HEK293 (cell line): ENCODE data around the gene ANGPTL2.
A peak's percentile ranks its signal among the peaks of the same experiment; 100 is the strongest.

Source experiments
- CTCF ChIP-seq: fragments of 450-650 bp; formaldehyde crosslinking; IDR thresholded peaks from 2 replicates; pipeline ENCODE4 v1.5.1; 2016; ENCODE audit warnings: missing biosample characterization, missing genetic modification characterization
- KLF16 ChIP-seq: fragments of 450-650 bp; formaldehyde crosslinking; IDR thresholded peaks from 2 replicates; pipeline ENCODE4 v1.5.1; 2017; ENCODE audit warnings: missing biosample characterization, missing genetic modification characterization
- PRDM1 ChIP-seq: fragments of 450-650 bp; formaldehyde crosslinking; IDR thresholded peaks from 2 replicates; pipeline ENCODE4; 2016; ENCODE audit warnings: missing biosample characterization, missing genetic modification characterization
- RBAK ChIP-seq: fragments of 450-650 bp; formaldehyde crosslinking; IDR thresholded peaks from 2 replicates; pipeline ENCODE4 v1.5.1; 2016; ENCODE audit warnings: missing biosample characterization, missing genetic modification characterization
- WT1 ChIP-seq: fragments of 450-650 bp; formaldehyde crosslinking; IDR thresholded peaks from 2 replicates; pipeline ENCODE4 v1.5.1; 2016; ENCODE audit warnings: missing biosample characterization, missing genetic modification characterization
- ZBTB11 ChIP-seq: fragments of 450-650 bp; formaldehyde crosslinking; conservative IDR thresholded peaks from 2 replicates; pipeline ENCODE4 v1.5.1; 2016; ENCODE audit warnings: low read depth, missing biosample characterization, missing genetic modification characterization
- ZNF18 ChIP-seq: fragments of 450-650 bp; formaldehyde crosslinking; IDR thresholded peaks from 2 replicates; pipeline ENCODE4 v1.5.1; 2016; ENCODE audit warnings: missing biosample characterization, missing genetic modification characterization
- ZNF214 ChIP-seq: fragments of 450-650 bp; formaldehyde crosslinking; IDR thresholded peaks from 2 replicates; pipeline ENCODE4 v1.5.1; 2017; ENCODE audit warnings: missing biosample characterization, mild to moderate bottlenecking, missing genetic modification characterization, borderline replicate concordance
- ZNF302 ChIP-seq: fragments of 450-650 bp; formaldehyde crosslinking; IDR thresholded peaks from 2 replicates; pipeline ENCODE4 v1.5.1; 2016; ENCODE audit warnings: missing biosample characterization, missing genetic modification characterization, low read depth
- ZNF354C ChIP-seq: fragments of 450-650 bp; formaldehyde crosslinking; IDR thresholded peaks from 2 replicates; pipeline ENCODE4 v1.5.1; 2016; ENCODE audit warnings: missing biosample characterization, missing genetic modification characterization, low read depth, borderline replicate concordance
- ZNF366 ChIP-seq: fragments of 450-650 bp; formaldehyde crosslinking; conservative IDR thresholded peaks from 2 replicates; pipeline ENCODE4 v1.5.1; 2016; ENCODE audit warnings: missing biosample characterization, missing genetic modification characterization
- ZNF426 ChIP-seq: fragments of 450-650 bp; formaldehyde crosslinking; IDR thresholded peaks from 2 replicates; pipeline ENCODE4 v1.5.1; 2017; ENCODE audit warnings: missing biosample characterization, missing genetic modification characterization, mild to moderate bottlenecking, inconsistent platforms, moderate library complexity
- ZNF48 ChIP-seq: fragments of 450-650 bp; formaldehyde crosslinking; IDR thresholded peaks from 2 replicates; pipeline ENCODE4 v1.5.1; 2016; ENCODE audit warnings: missing biosample characterization, missing genetic modification characterization
- ZNF529 ChIP-seq: fragments of 450-650 bp; formaldehyde crosslinking; IDR thresholded peaks from 2 replicates; pipeline ENCODE4 v1.5.1; 2017; ENCODE audit warnings: missing genetic modification characterization, missing biosample characterization; ENCODE audit not compliant: insufficient replicate concordance
- ZNF530 ChIP-seq: fragments of 450-650 bp; formaldehyde crosslinking; IDR thresholded peaks from 2 replicates; pipeline ENCODE4 v1.5.1; 2016; ENCODE audit warnings: low read depth, missing biosample characterization, missing genetic modification characterization
- ZNF548 ChIP-seq: fragments of 450-650 bp; formaldehyde crosslinking; IDR thresholded peaks from 2 replicates; pipeline ENCODE4 v1.5.1; 2016; ENCODE audit warnings: missing biosample characterization, missing genetic modification characterization
- ZNF629 ChIP-seq: fragments of 450-650 bp; formaldehyde crosslinking; IDR thresholded peaks from 2 replicates; pipeline ENCODE4 v1.5.1; 2017; ENCODE audit warnings: missing biosample characterization, missing genetic modification characterization
- ZNF639 ChIP-seq: fragments of 450-650 bp; formaldehyde crosslinking; IDR thresholded peaks from 2 replicates; pipeline ENCODE4 v1.5.1; 2016; ENCODE audit warnings: missing biosample characterization, missing genetic modification characterization
- ZNF692 ChIP-seq: fragments of 450-650 bp; formaldehyde crosslinking; IDR thresholded peaks from 2 replicates; pipeline ENCODE4 v1.5.1; 2016; ENCODE audit warnings: missing biosample characterization, missing genetic modification characterization
- TF ChIP-seq, protein P1 (sequence below): fragments of 450-650 bp; formaldehyde crosslinking; IDR thresholded peaks from 2 replicates; pipeline ENCODE4 v1.5.1; 2016; ENCODE audit warnings: missing biosample characterization, missing genetic modification characterization
- TF ChIP-seq, protein P2 (sequence below): fragments of 450-650 bp; formaldehyde crosslinking; IDR thresholded peaks from 2 replicates; pipeline ENCODE4 v1.5.1; 2016; ENCODE audit warnings: missing biosample characterization, missing genetic modification characterization
- TF ChIP-seq, protein P3 (sequence below): fragments of 450-650 bp; formaldehyde crosslinking; IDR thresholded peaks from 2 replicates; pipeline ENCODE4 v1.5.1; 2017; ENCODE audit warnings: missing biosample characterization, mild to moderate bottlenecking, missing genetic modification characterization, moderate library complexity
- TF ChIP-seq, protein P4 (sequence below): fragments of 450-650 bp; IDR thresholded peaks from 2 replicates; pipeline ENCODE4 v1.5.1; 2018; ENCODE audit warnings: missing biosample characterization, mild to moderate bottlenecking, missing genetic modification characterization

ANGPTL2 gene

GRCh38 chr9:127122176-127123063 lies at the start of gene ANGPTL2 (continued):
- TF ChIP-seq ZNF214 (no peak), ZNF48 (tag by site-specific recombination) (no peak), ZNF639 (tag by site-specific recombination) (no peak), ZNF629 (tag by site-specific recombination) (peak; percentile 10; the same call in 1 of the 2 replicates), ZNF302 (tag by site-specific recombination) (no peak), ZBTB11 (tag by site-specific recombination) (no peak), WT1 (tag by site-specific recombination) (peak; percentile 33; the same call in 1 of the 2 replicates), ZNF354C (tag by site-specific recombination) (no peak), CTCF (no peak), ZNF366 (tag by site-specific recombination) (no peak), RBAK (no peak), ZNF529 (tag by site-specific recombination) (no peak), ZNF548 (tag by site-specific recombination) (no peak), ZNF18 (tag by site-specific recombination) (no peak), ZNF426 (no peak), ZNF692 (peak; percentile 59), ZNF530 (tag by site-specific recombination) (no peak), KLF16 (tag by site-specific recombination) (peak; percentile 56; the same call in 1 of the 2 replicates), PRDM1 (tag by site-specific recombination) (no peak)
- TF ChIP-seq, protein P1, sequence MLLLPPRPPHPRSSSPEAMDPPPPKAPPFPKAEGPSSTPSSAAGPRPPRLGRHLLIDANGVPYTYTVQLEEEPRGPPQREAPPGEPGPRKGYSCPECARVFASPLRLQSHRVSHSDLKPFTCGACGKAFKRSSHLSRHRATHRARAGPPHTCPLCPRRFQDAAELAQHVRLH (tag by site-specific recombination), result no peak
- TF ChIP-seq, protein P2, sequence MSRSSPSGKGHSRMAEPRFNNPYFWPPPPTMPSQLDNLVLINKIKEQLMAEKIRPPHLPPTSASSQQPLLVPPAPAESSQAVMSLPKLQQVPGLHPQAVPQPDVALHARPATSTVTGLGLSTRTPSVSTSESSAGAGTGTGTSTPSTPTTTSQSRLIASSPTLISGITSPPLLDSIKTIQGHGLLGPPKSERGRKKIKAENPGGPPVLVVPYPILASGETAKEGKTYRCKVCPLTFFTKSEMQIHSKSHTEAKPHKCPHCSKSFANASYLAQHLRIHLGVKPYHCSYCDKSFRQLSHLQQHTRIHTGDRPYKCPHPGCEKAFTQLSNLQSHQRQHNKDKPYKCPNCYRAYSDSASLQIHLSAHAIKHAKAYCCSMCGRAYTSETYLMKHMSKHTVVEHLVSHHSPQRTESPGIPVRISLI (tag by site-specific recombination), result no peak
- TF ChIP-seq, protein P3, sequence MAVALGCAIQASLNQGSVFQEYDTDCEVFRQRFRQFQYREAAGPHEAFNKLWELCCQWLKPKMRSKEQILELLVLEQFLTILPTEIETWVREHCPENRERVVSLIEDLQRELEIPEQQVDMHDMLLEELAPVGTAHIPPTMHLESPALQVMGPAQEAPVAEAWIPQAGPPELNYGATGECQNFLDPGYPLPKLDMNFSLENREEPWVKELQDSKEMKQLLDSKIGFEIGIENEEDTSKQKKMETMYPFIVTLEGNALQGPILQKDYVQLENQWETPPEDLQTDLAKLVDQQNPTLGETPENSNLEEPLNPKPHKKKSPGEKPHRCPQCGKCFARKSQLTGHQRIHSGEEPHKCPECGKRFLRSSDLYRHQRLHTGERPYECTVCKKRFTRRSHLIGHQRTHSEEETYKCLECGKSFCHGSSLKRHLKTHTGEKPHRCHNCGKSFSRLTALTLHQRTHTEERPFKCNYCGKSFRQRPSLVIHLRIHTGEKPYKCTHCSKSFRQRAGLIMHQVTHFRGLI (tag by site-specific recombination), result no peak; the same call in 1 of the 2 replicates
- TF ChIP-seq, protein P4, sequence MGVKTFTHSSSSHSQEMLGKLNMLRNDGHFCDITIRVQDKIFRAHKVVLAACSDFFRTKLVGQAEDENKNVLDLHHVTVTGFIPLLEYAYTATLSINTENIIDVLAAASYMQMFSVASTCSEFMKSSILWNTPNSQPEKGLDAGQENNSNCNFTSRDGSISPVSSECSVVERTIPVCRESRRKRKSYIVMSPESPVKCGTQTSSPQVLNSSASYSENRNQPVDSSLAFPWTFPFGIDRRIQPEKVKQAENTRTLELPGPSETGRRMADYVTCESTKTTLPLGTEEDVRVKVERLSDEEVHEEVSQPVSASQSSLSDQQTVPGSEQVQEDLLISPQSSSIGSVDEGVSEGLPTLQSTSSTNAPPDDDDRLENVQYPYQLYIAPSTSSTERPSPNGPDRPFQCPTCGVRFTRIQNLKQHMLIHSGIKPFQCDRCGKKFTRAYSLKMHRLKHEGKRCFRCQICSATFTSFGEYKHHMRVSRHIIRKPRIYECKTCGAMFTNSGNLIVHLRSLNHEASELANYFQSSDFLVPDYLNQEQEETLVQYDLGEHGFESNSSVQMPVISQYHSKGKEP, result no peak
